Colonic mucosa (tissue), 4 donors: Measurements from ENCODE around the gene SLC39A11. TPM values are rescaled to one million over a fixed set of nuclear protein-coding genes. Genes with fewer than 3 reads are reported as not detected.

Experiments
- DNase-seq: peaks from one replicate; pipeline ENCODE4 v3.0.0-alpha.2; 2020
- H3K27ac ChIP-seq: fragments of 200-600 bp; one replicate; pipeline ENCODE4 v1.8.0; 2021
- H3K27me3 ChIP-seq: fragments of 200-600 bp; one replicate; pipeline ENCODE4 v1.8.0; 2021
- H3K36me3 ChIP-seq: fragments of 200-600 bp; one replicate; pipeline ENCODE4 v1.8.0; 2021
- H3K4me1 ChIP-seq: fragments of 200-600 bp; one replicate; pipeline ENCODE4 v1.8.0; 2021; ENCODE audit warnings: mild to moderate bottlenecking
- H3K4me3 ChIP-seq: fragments of 200-600 bp; one replicate; pipeline ENCODE4 v1.8.0; 2021
- H3K9ac ChIP-seq, 2 donors: one replicate each; pipeline ENCODE4 v1.7.0; 2013; ENCODE audit warnings: control low read depth in 2 of 2, low read depth in 2 of 2, low read length in 2 of 2
- H3K9me3 ChIP-seq: fragments of 200-600 bp; one replicate; pipeline ENCODE4 v1.8.0; 2021
- CTCF ChIP-seq: fragments of 200-600 bp; IDR thresholded peaks from one replicate; pipeline ENCODE4 v1.8.0; 2022; ENCODE audit warnings: antibody characterized with exemption, mild to moderate bottlenecking
- intact Hi-C: fragments of 100-400 bp; cut with DNase I; formaldehyde crosslinking; loops from one replicate; pipeline ENCODE4 v1.14.1; 2022
- total RNA-seq, 2 donors: library from RNA; stranded (reverse); fragmentation: NEBNext Ultra II Directional in 1 of 2; extraction: Animal tissue kit (Norgen Biotek cat#: 25700) in 1 of 2; gene quantifications; one replicate each; pipeline ENCODE4 v1.2.1, GENCODE V29; 2021
- donor health status: healthy.
- donor health status: DM: no; HTN: no; CAD: no.
- donor health status: DM: no; HTN: no; CAD: no.

Gene SLC39A11
- total RNA-seq, 2 donors from 2014 or later: 57.7 to 60.0 TPM

- Histone ChIP-seq H3K36me3 (no peaks in the 10 kb centered on the region), H3K9ac (no peak overlapping the region), H3K4me3 (no peak overlapping the region), H3K27ac (no peak overlapping the region), H3K4me1 (no peaks in the 10 kb centered on the region), H3K27me3 (no peaks in the 10 kb centered on the region), H3K9me3 (no peaks in the 10 kb centered on the region)
- DNase-seq: no peak
- intact Hi-C loops: no loop called here
- TF ChIP-seq CTCF: no peak
Observed at GRCh38 chr17:72760368-72760767, 332.1 kb downstream of the SLC39A11 start.

GRCh38 chr17:72759301-72759700 lies 333.2 kb downstream of the SLC39A11 start:
- Histone ChIP-seq H3K27ac (no peak overlapping the region), H3K9me3 (no peaks in the 10 kb centered on the region), H3K4me1 (no peaks in the 10 kb centered on the region), H3K4me3 (no peak overlapping the region), H3K27me3 (no peaks in the 10 kb centered on the region), H3K36me3 (no peaks in the 10 kb centered on the region), H3K9ac (no peak overlapping the region)
- no peak for TF ChIP-seq CTCF
- intact Hi-C loops: no loop called here
- no peak for DNase-seq

- H3K4me1 ChIP-seq: no peaks in the 10 kb centered on the region
- H3K27me3 ChIP-seq: no peaks in the 10 kb centered on the region
- no peaks in the 10 kb centered on the region for H3K36me3 ChIP-seq
- no peak for TF ChIP-seq CTCF
- intact Hi-C loops: no loop called here
- H3K4me3 ChIP-seq: no peak overlapping the region
- H3K9ac ChIP-seq: no peak overlapping the region
- no peak overlapping the region for H3K27ac ChIP-seq
- no peak for DNase-seq
- H3K9me3 ChIP-seq: no peaks in the 10 kb centered on the region
Observed at GRCh38 chr17:72756256-72756655, 336.2 kb downstream of the SLC39A11 start.

- DNase-seq: no peak
- no peak for TF ChIP-seq CTCF
Observed at GRCh38 chr17:72754513-72754912, 338.0 kb downstream of the SLC39A11 start.

GRCh38 chr17:72751746-72752145 lies 340.7 kb downstream of the SLC39A11 start:
- Histone ChIP-seq H3K4me3 (no peak overlapping the region), H3K27me3 (no peaks in the 10 kb centered on the region), H3K9me3 (no peaks in the 10 kb centered on the region), H3K9ac (no peak overlapping the region), H3K27ac (no peak overlapping the region), H3K4me1 (no peaks in the 10 kb centered on the region), H3K36me3 (no peaks in the 10 kb centered on the region)
- DNase-seq: no peak
- no peak for TF ChIP-seq CTCF
- intact Hi-C loops: no loop called here

More at GRCh38 chr17:72754513-72754912, 338.0 kb downstream of the SLC39A11 start:
- intact Hi-C loops: no loop called here
- Histone ChIP-seq H3K4me3 (no peak overlapping the region), H3K36me3 (no peaks in the 10 kb centered on the region), H3K27me3 (no peaks in the 10 kb centered on the region), H3K9me3 (no peaks in the 10 kb centered on the region), H3K9ac (no peak overlapping the region), H3K27ac (no peak overlapping the region), H3K4me1 (no peaks in the 10 kb centered on the region)
